SK-N-SH (cell line): ENCODE measurements around the gene MGAT5.

Experiments used
- CHD2 ChIP-seq: fragments of 150-350 bp; IDR thresholded peaks from 2 replicates; pipeline ENCODE4 v1.6.1; 2018; ENCODE audit warnings: low read length; ENCODE audit not compliant: partially characterized antibody
- EP300 ChIP-seq, 2 experiments: IDR thresholded peaks; 2 replicates each; pipeline versions ENCODE4 v1.4.0 to v1.6.1; 2012; ENCODE audit warnings: borderline replicate concordance in 1 of 2, low read depth in 1 of 2, low read length in 1 of 2
- POLR2AphosphoS5 ChIP-seq: IDR thresholded peaks from 2 replicates; pipeline ENCODE4 v1.6.1; 2012; ENCODE audit warnings: low read depth, low read length
- RCOR1 ChIP-seq: fragments of 150-350 bp; IDR thresholded peaks from 2 replicates; pipeline ENCODE4 v1.6.1; 2017; ENCODE audit warnings: antibody characterized with exemption, low read length
- SIN3A ChIP-seq: IDR thresholded peaks from 2 replicates; pipeline ENCODE4 v1.6.1; 2012; ENCODE audit warnings: low read depth, mild to moderate bottlenecking, low read length, moderate library complexity, borderline replicate concordance
- TF ChIP-seq, protein P1 (sequence below): fragments of 200-600 bp; sonication (generic); IDR thresholded peaks from 2 replicates; pipeline ENCODE4 v1.6.1; 2017; ENCODE audit warnings: antibody characterized with exemption, mild to moderate bottlenecking, moderate library complexity
- TF ChIP-seq, protein P2 (sequence below): fragments of 150-350 bp; IDR thresholded peaks from 2 replicates; pipeline ENCODE4 v1.6.1; 2017; ENCODE audit warnings: antibody characterized with exemption, low read length, low read depth, borderline replicate concordance
- TF ChIP-seq, protein P3 (sequence below): IDR thresholded peaks from 2 replicates; pipeline ENCODE4 v1.4.0; 2012; ENCODE audit warnings: low read depth

DNA sequence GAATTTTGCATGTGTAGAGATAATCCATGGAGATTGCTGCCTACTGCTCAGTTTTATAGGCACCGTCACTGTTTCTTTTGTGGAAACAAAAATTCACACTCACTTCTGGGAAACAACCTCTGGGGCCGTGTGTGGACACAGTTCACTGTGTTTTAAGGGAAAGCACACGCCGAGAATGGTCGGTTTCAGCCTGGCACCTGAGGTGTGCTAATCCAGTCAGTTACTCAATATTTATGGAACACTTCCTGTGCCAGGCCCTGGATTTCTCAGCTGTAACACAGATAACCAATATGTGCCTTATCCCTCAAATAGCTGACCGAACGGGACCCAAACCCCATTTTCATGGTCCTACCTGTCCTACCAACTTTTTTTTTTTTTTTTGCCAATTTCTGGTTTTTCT, 179.6 kb downstream of the MGAT5 start:
- no peak for TF ChIP-seq POLR2AphosphoS5
- TF ChIP-seq, protein P1, sequence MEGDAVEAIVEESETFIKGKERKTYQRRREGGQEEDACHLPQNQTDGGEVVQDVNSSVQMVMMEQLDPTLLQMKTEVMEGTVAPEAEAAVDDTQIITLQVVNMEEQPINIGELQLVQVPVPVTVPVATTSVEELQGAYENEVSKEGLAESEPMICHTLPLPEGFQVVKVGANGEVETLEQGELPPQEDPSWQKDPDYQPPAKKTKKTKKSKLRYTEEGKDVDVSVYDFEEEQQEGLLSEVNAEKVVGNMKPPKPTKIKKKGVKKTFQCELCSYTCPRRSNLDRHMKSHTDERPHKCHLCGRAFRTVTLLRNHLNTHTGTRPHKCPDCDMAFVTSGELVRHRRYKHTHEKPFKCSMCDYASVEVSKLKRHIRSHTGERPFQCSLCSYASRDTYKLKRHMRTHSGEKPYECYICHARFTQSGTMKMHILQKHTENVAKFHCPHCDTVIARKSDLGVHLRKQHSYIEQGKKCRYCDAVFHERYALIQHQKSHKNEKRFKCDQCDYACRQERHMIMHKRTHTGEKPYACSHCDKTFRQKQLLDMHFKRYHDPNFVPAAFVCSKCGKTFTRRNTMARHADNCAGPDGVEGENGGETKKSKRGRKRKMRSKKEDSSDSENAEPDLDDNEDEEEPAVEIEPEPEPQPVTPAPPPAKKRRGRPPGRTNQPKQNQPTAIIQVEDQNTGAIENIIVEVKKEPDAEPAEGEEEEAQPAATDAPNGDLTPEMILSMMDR, result no peak
- TF ChIP-seq, protein P2, sequence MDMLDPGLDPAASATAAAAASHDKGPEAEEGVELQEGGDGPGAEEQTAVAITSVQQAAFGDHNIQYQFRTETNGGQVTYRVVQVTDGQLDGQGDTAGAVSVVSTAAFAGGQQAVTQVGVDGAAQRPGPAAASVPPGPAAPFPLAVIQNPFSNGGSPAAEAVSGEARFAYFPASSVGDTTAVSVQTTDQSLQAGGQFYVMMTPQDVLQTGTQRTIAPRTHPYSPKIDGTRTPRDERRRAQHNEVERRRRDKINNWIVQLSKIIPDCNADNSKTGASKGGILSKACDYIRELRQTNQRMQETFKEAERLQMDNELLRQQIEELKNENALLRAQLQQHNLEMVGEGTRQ, result no peak
- TF ChIP-seq, protein P3, sequence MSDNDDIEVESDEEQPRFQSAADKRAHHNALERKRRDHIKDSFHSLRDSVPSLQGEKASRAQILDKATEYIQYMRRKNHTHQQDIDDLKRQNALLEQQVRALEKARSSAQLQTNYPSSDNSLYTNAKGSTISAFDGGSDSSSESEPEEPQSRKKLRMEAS, result no peak
- TF ChIP-seq EP300 (IDR thresholded peaks at IDR 0.05; ENCODE audit: borderline replicate concordance in 1 of 2, low read depth in 1 of 2, low read length in 1 of 2), result no peak
- no peak for TF ChIP-seq SIN3A
- no peak for TF ChIP-seq CHD2
- no peak for TF ChIP-seq RCOR1
